A673 (cell line): ENCODE data around the gene GNLY. TPM values are rescaled to one million over a fixed set of nuclear protein-coding genes. Genes with fewer than 3 reads are reported as not detected.

Experiments
- BruUV-seq: library from RNA; stranded (reverse); fragments of 400-500 nt; replicated peaks from 2 replicates; lab custom pipeline; 2021; lab: Mats Ljungman, UMichigan
- CTCF ChIA-PET: fragments of 300-600 bp; sonication (Branson Sonifier 250); formaldehyde crosslinking; loops from one replicate; lab custom pipeline; 2022; ENCODE audit warnings: antibody characterized with exemption; lab: Charles Lee
- POLR2A ChIA-PET: fragments of 300-600 bp; sonication (Branson Sonifier 250); formaldehyde crosslinking; loops from one replicate; lab custom pipeline; 2022; ENCODE audit warnings: antibody characterized with exemption; ENCODE audit not compliant: low non-redundant PET; lab: Charles Lee
- DNase-seq: peaks from one replicate; pipeline ENCODE4 v3.0.0-alpha.2; 2015; ENCODE audit warnings: low spot score
- H3K27ac ChIP-seq: fragments of 200-600 bp; sonication (generic); 2 replicates; pipeline ENCODE4 v1.5.1; 2016; ENCODE audit warnings: mixed run types, low read depth, mild to moderate bottlenecking, mixed read lengths, antibody characterized with exemption, low read length; ENCODE audit not compliant: poor library complexity, severe bottlenecking
- H3K27me3 ChIP-seq: fragments of 200-600 bp; sonication (generic); replicated peaks from 2 replicates; pipeline ENCODE4 v1.6.1; 2017; ENCODE audit warnings: mixed run types, low read depth, mild to moderate bottlenecking, mixed read lengths, antibody characterized with exemption, low read length; ENCODE audit not compliant: insufficient read depth, poor library complexity
- H3K36me3 ChIP-seq: fragments of 200-600 bp; sonication (generic); 2 replicates; pipeline ENCODE4 v1.6.1; 2016; ENCODE audit warnings: mixed run types, mild to moderate bottlenecking, mixed read lengths, antibody characterized with exemption, low read length; ENCODE audit not compliant: insufficient read depth, poor library complexity, severe bottlenecking
- H3K4me1 ChIP-seq: fragments of 200-600 bp; sonication (generic); 2 replicates; pipeline ENCODE4 v1.6.1; 2017; ENCODE audit warnings: mixed run types, mild to moderate bottlenecking, mixed read lengths, antibody characterized with exemption, low read length; ENCODE audit not compliant: insufficient read depth, poor library complexity, severe bottlenecking
- H3K4me3 ChIP-seq: fragments of 200-600 bp; sonication (generic); 2 replicates; pipeline ENCODE4 v1.5.1; 2016; ENCODE audit warnings: low read depth, mixed run types, mild to moderate bottlenecking, mixed read lengths, low read length; ENCODE audit not compliant: poor library complexity, severe bottlenecking
- H3K9me3 ChIP-seq: fragments of 200-600 bp; sonication (generic); 2 replicates; pipeline ENCODE4 v1.6.1; 2016; ENCODE audit warnings: mixed run types, low read depth, mild to moderate bottlenecking, mixed read lengths, antibody characterized with exemption, low read length; ENCODE audit not compliant: poor library complexity, severe bottlenecking
- EZH2 ChIP-seq: fragments of 200-600 bp; sonication (generic); IDR thresholded peaks from 2 replicates; pipeline ENCODE4 v1.6.1; 2017; ENCODE audit warnings: borderline replicate concordance, low read depth, mild to moderate bottlenecking, mixed read lengths, antibody characterized with exemption, low read length; ENCODE audit not compliant: poor library complexity, severe bottlenecking
- intact Hi-C: fragments of 100-400 bp; cut with micrococcal nuclease; formaldehyde crosslinking; loops from one replicate; pipeline ENCODE4 v1.10.0; 2022; ENCODE audit not compliant: unreplicated experiment
- total RNA-seq: library from RNA; stranded (reverse); gene quantifications from 2 replicates; pipeline ENCODE4 v1.2.3, GENCODE V29; 2021
- TF ChIP-seq, protein P1 (sequence below): fragments of 300-800, 200-600 bp; sonication (generic); conservative IDR thresholded peaks from 2 replicates; pipeline ENCODE4 v1.5.1; 2017; ENCODE audit warnings: low read depth, mild to moderate bottlenecking, antibody characterized with exemption, low read length, moderate library complexity, mixed read lengths

The GNLY gene
- total RNA-seq, 1 experiment from 2014 or later, result not detected

GRCh38 chr2:85692039-85692645 is 2.0 kb upstream of the GNLY start:
- no peak for DNase-seq
- BruUV-seq, result no TSS peak
- CTCF ChIA-PET, result no interaction called here
- Histone ChIP-seq H3K9me3 (no peaks in the 10 kb centered on the region), H3K27ac (no peak overlapping the region), H3K4me1 (no peaks in the 10 kb centered on the region), H3K36me3 (no peaks in the 10 kb centered on the region), H3K27me3 (no peaks in the 10 kb centered on the region), H3K4me3 (no peak overlapping the region)
- intact Hi-C loops, result no loop called here
- POLR2A ChIA-PET, result no interaction called here
- TF ChIP-seq EZH2, result no peak
- TF ChIP-seq, protein P1, sequence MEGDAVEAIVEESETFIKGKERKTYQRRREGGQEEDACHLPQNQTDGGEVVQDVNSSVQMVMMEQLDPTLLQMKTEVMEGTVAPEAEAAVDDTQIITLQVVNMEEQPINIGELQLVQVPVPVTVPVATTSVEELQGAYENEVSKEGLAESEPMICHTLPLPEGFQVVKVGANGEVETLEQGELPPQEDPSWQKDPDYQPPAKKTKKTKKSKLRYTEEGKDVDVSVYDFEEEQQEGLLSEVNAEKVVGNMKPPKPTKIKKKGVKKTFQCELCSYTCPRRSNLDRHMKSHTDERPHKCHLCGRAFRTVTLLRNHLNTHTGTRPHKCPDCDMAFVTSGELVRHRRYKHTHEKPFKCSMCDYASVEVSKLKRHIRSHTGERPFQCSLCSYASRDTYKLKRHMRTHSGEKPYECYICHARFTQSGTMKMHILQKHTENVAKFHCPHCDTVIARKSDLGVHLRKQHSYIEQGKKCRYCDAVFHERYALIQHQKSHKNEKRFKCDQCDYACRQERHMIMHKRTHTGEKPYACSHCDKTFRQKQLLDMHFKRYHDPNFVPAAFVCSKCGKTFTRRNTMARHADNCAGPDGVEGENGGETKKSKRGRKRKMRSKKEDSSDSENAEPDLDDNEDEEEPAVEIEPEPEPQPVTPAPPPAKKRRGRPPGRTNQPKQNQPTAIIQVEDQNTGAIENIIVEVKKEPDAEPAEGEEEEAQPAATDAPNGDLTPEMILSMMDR, result no peak

- TF ChIP-seq EZH2, result no peak
- TF ChIP-seq, protein P1, result no peak
- Histone ChIP-seq H3K4me3 (no peak overlapping the region), H3K4me1 (no peaks in the 10 kb centered on the region), H3K27me3 (no peaks in the 10 kb centered on the region), H3K27ac (no peak overlapping the region), H3K36me3 (no peaks in the 10 kb centered on the region), H3K9me3 (no peaks in the 10 kb centered on the region)
- ChIA-PET POLR2A (no interaction called here), CTCF (no interaction called here)
- no peak for DNase-seq
- intact Hi-C loops, result no loop called here
- no TSS peak for BruUV-seq
Observed at GRCh38 chr2:85695121-85695520, 963 bp downstream of the GNLY start.

GRCh38 chr2:85695691-85696668 is 1.8 kb downstream of the GNLY start:
- H3K9me3 ChIP-seq, result no peaks in the 10 kb centered on the region
- CTCF ChIA-PET, result interaction anchor here (0.5 kb wide), 1 partner anchor 16 kb away, joined by 4 read pairs; no protein-coding TSS in a partner anchor
- no peak overlapping the region for H3K27ac ChIP-seq
- POLR2A ChIA-PET, result no interaction called here
- intact Hi-C loops, result no loop called here
- H3K36me3 ChIP-seq, result no peaks in the 10 kb centered on the region
- no TSS peak for BruUV-seq
- H3K27me3 ChIP-seq, result no peaks in the 10 kb centered on the region
- no peaks in the 10 kb centered on the region for H3K4me1 ChIP-seq
- TF ChIP-seq, protein P1, result no peak
- no peak for TF ChIP-seq EZH2
- no peak for DNase-seq
- H3K4me3 ChIP-seq, result no peak overlapping the region
